HG03460 (cell line): Measurements from ENCODE around the gene LZTFL1.
A peak's percentile ranks its signal among the peaks of the same experiment; 100 is the strongest.

Experiments used
- ATAC-seq: cut with Tn5 transposase; IDR thresholded peaks from one replicate; pipeline ENCODE4 v1.9.1; 2021; ENCODE audit not compliant: unreplicated experiment

The LZTFL1 gene

GRCh38 chr3:45841757-45842491 lies at the start of gene LZTFL1:
LZTFL1 (minus strand) TSS chr3:45842119; CDS start chr3:45841991, 128 bp downstream.
- ATAC-seq, result peak; percentile 82

- ATAC-seq, result no peak
Measured at GRCh38 chr3:45890405-45890804, 48.5 kb upstream of the LZTFL1 start.

GRCh38 chr3:45889337-45889736 lies 47.4 kb upstream of the LZTFL1 start:
- ATAC-seq, result no peak

- no peak for ATAC-seq
Measured at GRCh38 chr3:45887759-45888511, 46.0 kb upstream of the LZTFL1 start.

GRCh38 chr3:45887285-45887684 lies 45.4 kb upstream of the LZTFL1 start:
- no peak for ATAC-seq

GRCh38 chr3:45885979-45886705 lies 44.2 kb upstream of the LZTFL1 start, which contains the start of gene CCR9:
CCR9 (plus strand) TSS chr3:45886543; CDS start chr3:45894934, 8,391 bp downstream.
- no peak for ATAC-seq

GRCh38 chr3:45884368-45885201 lies 42.7 kb upstream of the LZTFL1 start:
- ATAC-seq, result no peak

- ATAC-seq, result no peak
Measured at GRCh38 chr3:45881078-45882022, 39.4 kb upstream of the LZTFL1 start.

- ATAC-seq, result no peak
Measured at GRCh38 chr3:45880725-45881077, 38.8 kb upstream of the LZTFL1 start.

- ATAC-seq, result no peak
Measured at GRCh38 chr3:45878124-45878523, 36.2 kb upstream of the LZTFL1 start.

- ATAC-seq, result no peak
Measured at GRCh38 chr3:45874677-45875346, 32.9 kb upstream of the LZTFL1 start.

GRCh38 chr3:45873638-45874037 lies 31.7 kb upstream of the LZTFL1 start:
- no peak for ATAC-seq

- no peak for ATAC-seq
Measured at GRCh38 chr3:45873036-45873435, 31.1 kb upstream of the LZTFL1 start.

GRCh38 chr3:45872569-45872968 lies 30.6 kb upstream of the LZTFL1 start:
- no peak for ATAC-seq

- no peak for ATAC-seq
Measured at GRCh38 chr3:45871780-45872179, 29.9 kb upstream of the LZTFL1 start.

- no peak for ATAC-seq
Measured at GRCh38 chr3:45870099-45870498, 28.2 kb upstream of the LZTFL1 start.

- ATAC-seq, result no peak
Measured at GRCh38 chr3:45869638-45870037, 27.7 kb upstream of the LZTFL1 start.

- ATAC-seq, result no peak
Measured at GRCh38 chr3:45868650-45869049, 26.7 kb upstream of the LZTFL1 start.

GRCh38 chr3:45868213-45868612 lies 26.3 kb upstream of the LZTFL1 start:
- no peak for ATAC-seq
